Esophagus squamous epithelium (tissue), 4 donors: Measurements from ENCODE around the gene PNPLA4.

ENCODE experiments used
- POLR2A ChIP-seq, 4 donors: fragments of 450-650 bp; IDR thresholded peaks; one replicate each; pipeline ENCODE4 v1.6.1; 2017; ENCODE audit warnings: antibody characterized with exemption in 4 of 4, mild to moderate bottlenecking in 4 of 4, moderate library complexity in 3 of 4
- TF ChIP-seq, protein P1 (sequence below), 6 experiments: fragments of 450-650 bp in 4 of 6; fragments of 200-600 bp in 2 of 6; sonication (generic) in 2 of 6; IDR thresholded peaks; one replicate each; pipeline ENCODE4 v1.5.1; 2016 to 2019; ENCODE audit warnings: antibody characterized with exemption in 6 of 6, mild to moderate bottlenecking in 4 of 6, moderate library complexity in 4 of 6

- TF ChIP-seq POLR2A (IDR thresholded peaks at IDR 0.05) = no peak
- TF ChIP-seq, protein P1, sequence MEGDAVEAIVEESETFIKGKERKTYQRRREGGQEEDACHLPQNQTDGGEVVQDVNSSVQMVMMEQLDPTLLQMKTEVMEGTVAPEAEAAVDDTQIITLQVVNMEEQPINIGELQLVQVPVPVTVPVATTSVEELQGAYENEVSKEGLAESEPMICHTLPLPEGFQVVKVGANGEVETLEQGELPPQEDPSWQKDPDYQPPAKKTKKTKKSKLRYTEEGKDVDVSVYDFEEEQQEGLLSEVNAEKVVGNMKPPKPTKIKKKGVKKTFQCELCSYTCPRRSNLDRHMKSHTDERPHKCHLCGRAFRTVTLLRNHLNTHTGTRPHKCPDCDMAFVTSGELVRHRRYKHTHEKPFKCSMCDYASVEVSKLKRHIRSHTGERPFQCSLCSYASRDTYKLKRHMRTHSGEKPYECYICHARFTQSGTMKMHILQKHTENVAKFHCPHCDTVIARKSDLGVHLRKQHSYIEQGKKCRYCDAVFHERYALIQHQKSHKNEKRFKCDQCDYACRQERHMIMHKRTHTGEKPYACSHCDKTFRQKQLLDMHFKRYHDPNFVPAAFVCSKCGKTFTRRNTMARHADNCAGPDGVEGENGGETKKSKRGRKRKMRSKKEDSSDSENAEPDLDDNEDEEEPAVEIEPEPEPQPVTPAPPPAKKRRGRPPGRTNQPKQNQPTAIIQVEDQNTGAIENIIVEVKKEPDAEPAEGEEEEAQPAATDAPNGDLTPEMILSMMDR (IDR thresholded peaks at IDR 0.05) = no peak
These were observed 26.2 kb upstream of the PNPLA4 start for GRCh38 chrX:7953446-7953845.
